T-helper 2 cell treated with Interferon-gamma antibody and Interleukin-4, amounts not matched to agents 5 μg/mL and 100 μg/mL, for 36 hours (primary cell): Measurements from ENCODE around the gene TRAPPC2L.

Experiments
- DNase-seq: peaks from one replicate; pipeline ENCODE4 v3.0.0; 2021; ENCODE audit warnings: low spot score
- H3K27ac Mint-ChIP-seq: one replicate; pipeline ENCODE4 v1.8.0; 2021; ENCODE audit warnings: mild to moderate bottlenecking, mixed read lengths
- H3K27me3 Mint-ChIP-seq: one replicate; pipeline ENCODE4 v1.8.0; 2021; ENCODE audit warnings: low read depth, mixed read lengths
- H3K36me3 Mint-ChIP-seq: one replicate; pipeline ENCODE4 v1.8.0; 2021; ENCODE audit warnings: low read depth, mixed read lengths
- H3K4me1 Mint-ChIP-seq: one replicate; pipeline ENCODE4 v1.8.0; 2021; ENCODE audit warnings: low read depth, mixed read lengths
- H3K4me3 Mint-ChIP-seq: one replicate; pipeline ENCODE4 v1.8.0; 2022; ENCODE audit warnings: mild to moderate bottlenecking, moderate library complexity, mixed read lengths
- H3K9me3 Mint-ChIP-seq: one replicate; pipeline ENCODE4 v1.8.0; 2021; ENCODE audit warnings: mixed read lengths

Gene TRAPPC2L

GRCh38 chr16:88854306-88855111, 2.4 kb upstream of the TRAPPC2L start:
- Mint-ChIP-seq H3K27ac (no peak overlapping the region), H3K9me3 (no peaks in the 10 kb centered on the region), H3K36me3 (peaks cover 5% of the 10 kb centered on the region), H3K4me1 (peaks cover 11% of the 10 kb centered on the region), H3K4me3 (peak overlapping the region; percentile 75), H3K27me3 (no peaks in the 10 kb centered on the region)
- no peak for DNase-seq

- peak overlapping the region; percentile 75 for H3K4me3 Mint-ChIP-seq
- peaks cover 8% of the 10 kb centered on the region for H3K36me3 Mint-ChIP-seq
- DNase-seq = no peak
- H3K27ac Mint-ChIP-seq = peak overlapping the region; percentile 68
- no peaks in the 10 kb centered on the region for H3K9me3 Mint-ChIP-seq
- H3K4me1 Mint-ChIP-seq = peaks cover 11% of the 10 kb centered on the region
- no peaks in the 10 kb centered on the region for H3K27me3 Mint-ChIP-seq
Measured at GRCh38 chr16:88855176-88855575, 1.8 kb upstream of the TRAPPC2L start.

GRCh38 chr16:88855736-88856121, 1.2 kb upstream of the TRAPPC2L start:
- Mint-ChIP-seq H3K9me3 (no peaks in the 10 kb centered on the region), H3K4me1 (peaks cover 11% of the 10 kb centered on the region), H3K4me3 (peak overlapping the region; percentile 78), H3K36me3 (peaks cover 9% of the 10 kb centered on the region), H3K27ac (no peak overlapping the region), H3K27me3 (no peaks in the 10 kb centered on the region)
- DNase-seq = no peak

- no peaks in the 10 kb centered on the region for H3K27me3 Mint-ChIP-seq
- H3K27ac Mint-ChIP-seq = no peak overlapping the region
- H3K36me3 Mint-ChIP-seq = peaks cover 11% of the 10 kb centered on the region
- DNase-seq = no peak
- H3K4me1 Mint-ChIP-seq = peaks cover 11% of the 10 kb centered on the region
- peak overlapping the region; percentile 99 for H3K4me3 Mint-ChIP-seq
- H3K9me3 Mint-ChIP-seq = no peaks in the 10 kb centered on the region
Measured at GRCh38 chr16:88856122-88856827, 652 bp upstream of the TRAPPC2L start.

- H3K4me3 Mint-ChIP-seq = peak overlapping the region; percentile 99
- peak overlapping the region; percentile 94 for H3K27ac Mint-ChIP-seq
- H3K4me1 Mint-ChIP-seq = peaks cover 11% of the 10 kb centered on the region
- DNase-seq = peak; percentile 71
- H3K36me3 Mint-ChIP-seq = peaks cover 11% of the 10 kb centered on the region
- H3K27me3 Mint-ChIP-seq = no peaks in the 10 kb centered on the region
- H3K9me3 Mint-ChIP-seq = no peaks in the 10 kb centered on the region
Measured at GRCh38 chr16:88857728-88858339, 907 bp downstream of the TRAPPC2L start.

- Mint-ChIP-seq H3K9me3 (no peaks in the 10 kb centered on the region), H3K27me3 (no peaks in the 10 kb centered on the region)
Measured at GRCh38 chr16:88859381-88860091, 2.6 kb downstream of the TRAPPC2L start.

GRCh38 chr16:88861359-88861758, 4.4 kb downstream of the TRAPPC2L start:
- DNase-seq = no peak
- Mint-ChIP-seq H3K36me3 (peaks cover 9% of the 10 kb centered on the region), H3K4me1 (peaks cover 7% of the 10 kb centered on the region), H3K9me3 (no peaks in the 10 kb centered on the region), H3K27ac (no peak overlapping the region), H3K27me3 (no peaks in the 10 kb centered on the region), H3K4me3 (no peak overlapping the region)

More at GRCh38 chr16:88859381-88860091, 2.6 kb downstream of the TRAPPC2L start:
- Mint-ChIP-seq H3K36me3 (peaks cover 11% of the 10 kb centered on the region), H3K4me1 (peaks cover 11% of the 10 kb centered on the region), H3K27ac (no peak overlapping the region), H3K4me3 (no peak overlapping the region)
- no peak for DNase-seq

- H3K36me3 Mint-ChIP-seq = peaks cover 7% of the 10 kb centered on the region
- H3K27ac Mint-ChIP-seq = no peak overlapping the region
- no peaks in the 10 kb centered on the region for H3K9me3 Mint-ChIP-seq
- no peaks in the 10 kb centered on the region for H3K27me3 Mint-ChIP-seq
- DNase-seq = no peak
- H3K4me1 Mint-ChIP-seq = peaks cover 3% of the 10 kb centered on the region
- H3K4me3 Mint-ChIP-seq = no peak overlapping the region
Measured at GRCh38 chr16:88862968-88863367, 6.0 kb downstream of the TRAPPC2L start.

- no peak overlapping the region for H3K4me3 Mint-ChIP-seq
- H3K27ac Mint-ChIP-seq = no peak overlapping the region
- no peaks in the 10 kb centered on the region for H3K27me3 Mint-ChIP-seq
- H3K9me3 Mint-ChIP-seq = no peaks in the 10 kb centered on the region
- H3K36me3 Mint-ChIP-seq = peaks cover 7% of the 10 kb centered on the region
- DNase-seq = no peak
- H3K4me1 Mint-ChIP-seq = no peaks in the 10 kb centered on the region
Measured at GRCh38 chr16:88863426-88863825, 6.5 kb downstream of the TRAPPC2L start.

- peaks cover 6% of the 10 kb centered on the region for H3K36me3 Mint-ChIP-seq
- H3K4me1 Mint-ChIP-seq = no peaks in the 10 kb centered on the region
- DNase-seq = no peak
- no peaks in the 10 kb centered on the region for H3K9me3 Mint-ChIP-seq
- no peak overlapping the region for H3K27ac Mint-ChIP-seq
- H3K27me3 Mint-ChIP-seq = no peaks in the 10 kb centered on the region
- H3K4me3 Mint-ChIP-seq = no peak overlapping the region
Measured at GRCh38 chr16:88864099-88864498, 7.2 kb downstream of the TRAPPC2L start.

GRCh38 chr16:88864521-88864920, 7.6 kb downstream of the TRAPPC2L start:
- Mint-ChIP-seq H3K27ac (no peak overlapping the region), H3K36me3 (peaks cover 6% of the 10 kb centered on the region), H3K4me1 (no peaks in the 10 kb centered on the region), H3K27me3 (no peaks in the 10 kb centered on the region), H3K9me3 (no peaks in the 10 kb centered on the region), H3K4me3 (no peak overlapping the region)
- no peak for DNase-seq

- no peak for DNase-seq
- H3K27ac Mint-ChIP-seq = no peak overlapping the region
- H3K36me3 Mint-ChIP-seq = peaks cover 3% of the 10 kb centered on the region
Measured at GRCh38 chr16:88865310-88865709, 8.4 kb downstream of the TRAPPC2L start.

GRCh38 chr16:88865742-88866141, 8.8 kb downstream of the TRAPPC2L start:
- Mint-ChIP-seq H3K4me3 (no peak overlapping the region), H3K27ac (no peak overlapping the region), H3K9me3 (no peaks in the 10 kb centered on the region), H3K36me3 (peaks cover 2% of the 10 kb centered on the region), H3K4me1 (no peaks in the 10 kb centered on the region), H3K27me3 (peaks cover 3% of the 10 kb centered on the region)
- no peak for DNase-seq

More at GRCh38 chr16:88865310-88865709, 8.4 kb downstream of the TRAPPC2L start:
- no peaks in the 10 kb centered on the region for H3K9me3 Mint-ChIP-seq
- no peaks in the 10 kb centered on the region for H3K27me3 Mint-ChIP-seq
- no peak overlapping the region for H3K4me3 Mint-ChIP-seq
- no peaks in the 10 kb centered on the region for H3K4me1 Mint-ChIP-seq
